Uterus (tissue), 2 donors: ENCODE measurements around the gene TSPAN18.

Experiments used
- CTCF ChIP-seq, 4 experiments: fragments of 200-600 bp in 2 of 4; fragments of 450-650 bp in 2 of 4; sonication (generic) in 2 of 4; IDR thresholded peaks; one replicate each; pipeline ENCODE4 v1.5.1; 2016 to 2019; ENCODE audit warnings: antibody characterized with exemption in 4 of 4, mild to moderate bottlenecking in 2 of 4, moderate library complexity in 1 of 4
- POLR2A ChIP-seq, 2 donors: fragments of 450-650 bp; IDR thresholded peaks; one replicate each; pipeline ENCODE4 v1.6.1; 2016; ENCODE audit warnings: antibody characterized with exemption in 2 of 2, mild to moderate bottlenecking in 1 of 2, moderate library complexity in 1 of 2

- TF ChIP-seq CTCF (IDR thresholded peaks at IDR 0.05) (no peak), POLR2A (IDR thresholded peaks at IDR 0.05) (no peak)
These were observed 211.4 kb downstream of the TSPAN18 start for GRCh38 chr11:44938066-44938691.
